ENCODE data around the gene HMGN4. TPM values are rescaled to one million over a fixed set of nuclear protein-coding genes. Genes with fewer than 3 reads are reported as not detected.

HMGN4 gene
- total RNA-seq, 1 donor from 2014 or later: 58.4 TPM

DNA sequence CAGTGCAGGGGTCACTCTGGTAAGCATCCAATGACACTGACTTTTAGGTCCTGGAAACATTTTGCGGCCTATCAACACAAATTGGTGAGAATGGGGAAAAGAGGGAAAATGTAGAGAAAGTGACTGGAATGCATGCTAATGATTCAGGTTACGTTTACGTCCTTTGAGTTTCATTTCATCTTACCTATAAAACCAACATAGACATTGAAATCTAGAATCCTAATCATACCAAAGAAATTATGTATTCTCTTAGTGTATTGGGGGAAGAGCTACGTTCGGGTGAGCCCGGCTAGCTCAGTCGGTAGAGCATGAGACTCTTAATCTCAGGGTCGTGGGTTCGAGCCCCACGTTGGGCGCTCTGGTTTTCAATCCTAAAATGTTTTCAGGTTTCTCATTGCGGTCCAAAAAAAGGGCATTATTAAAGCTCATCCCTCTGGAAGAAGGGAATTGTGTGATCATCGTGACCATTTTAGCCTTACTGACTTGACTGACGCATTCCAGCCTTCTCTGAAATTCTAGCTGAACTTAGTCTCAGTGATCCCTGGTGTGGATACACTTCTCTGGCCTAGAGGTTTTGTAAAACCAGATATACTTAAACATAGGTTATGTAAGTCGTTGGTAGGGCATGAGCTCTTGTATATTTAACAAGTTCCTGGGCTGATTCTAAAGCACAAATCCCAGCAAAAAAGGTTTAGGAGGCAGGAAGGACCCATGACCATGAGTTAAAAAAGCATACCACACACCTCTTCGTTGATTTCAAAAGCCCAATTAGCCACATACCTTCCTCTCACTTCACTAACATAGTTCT, 18.3 kb downstream of the HMGN4 start:
- intact Hi-C loops (cut with DNase I): loop anchor here (10.0 kb wide), 1 partner anchor 1278 kb away; a partner anchor contains a TSS
- no peaks in the 10 kb centered on the region for H3K9me3 ChIP-seq
- H3K36me3 ChIP-seq: no peaks in the 10 kb centered on the region
- H3K27ac ChIP-seq: no peak overlapping the region
- DNase-seq (ENCODE audit: extremely low spot score in 2 of 2): no peak
- H3K4me1 ChIP-seq: peaks cover 7% of the 10 kb centered on the region
- no peak overlapping the region for H3K4me3 ChIP-seq
- TF ChIP-seq POLR2AphosphoS5 (IDR thresholded peaks at IDR 0.05; ENCODE audit: insufficient read depth in 1 of 2, low read depth in 1 of 2): no peak
- TF ChIP-seq, protein P1, sequence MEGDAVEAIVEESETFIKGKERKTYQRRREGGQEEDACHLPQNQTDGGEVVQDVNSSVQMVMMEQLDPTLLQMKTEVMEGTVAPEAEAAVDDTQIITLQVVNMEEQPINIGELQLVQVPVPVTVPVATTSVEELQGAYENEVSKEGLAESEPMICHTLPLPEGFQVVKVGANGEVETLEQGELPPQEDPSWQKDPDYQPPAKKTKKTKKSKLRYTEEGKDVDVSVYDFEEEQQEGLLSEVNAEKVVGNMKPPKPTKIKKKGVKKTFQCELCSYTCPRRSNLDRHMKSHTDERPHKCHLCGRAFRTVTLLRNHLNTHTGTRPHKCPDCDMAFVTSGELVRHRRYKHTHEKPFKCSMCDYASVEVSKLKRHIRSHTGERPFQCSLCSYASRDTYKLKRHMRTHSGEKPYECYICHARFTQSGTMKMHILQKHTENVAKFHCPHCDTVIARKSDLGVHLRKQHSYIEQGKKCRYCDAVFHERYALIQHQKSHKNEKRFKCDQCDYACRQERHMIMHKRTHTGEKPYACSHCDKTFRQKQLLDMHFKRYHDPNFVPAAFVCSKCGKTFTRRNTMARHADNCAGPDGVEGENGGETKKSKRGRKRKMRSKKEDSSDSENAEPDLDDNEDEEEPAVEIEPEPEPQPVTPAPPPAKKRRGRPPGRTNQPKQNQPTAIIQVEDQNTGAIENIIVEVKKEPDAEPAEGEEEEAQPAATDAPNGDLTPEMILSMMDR (IDR thresholded peaks at IDR 0.05): no peak
- no peak for TF ChIP-seq POLR2A (IDR thresholded peaks at IDR 0.05)
- H3K27me3 ChIP-seq: no peaks in the 10 kb centered on the region

DNA sequence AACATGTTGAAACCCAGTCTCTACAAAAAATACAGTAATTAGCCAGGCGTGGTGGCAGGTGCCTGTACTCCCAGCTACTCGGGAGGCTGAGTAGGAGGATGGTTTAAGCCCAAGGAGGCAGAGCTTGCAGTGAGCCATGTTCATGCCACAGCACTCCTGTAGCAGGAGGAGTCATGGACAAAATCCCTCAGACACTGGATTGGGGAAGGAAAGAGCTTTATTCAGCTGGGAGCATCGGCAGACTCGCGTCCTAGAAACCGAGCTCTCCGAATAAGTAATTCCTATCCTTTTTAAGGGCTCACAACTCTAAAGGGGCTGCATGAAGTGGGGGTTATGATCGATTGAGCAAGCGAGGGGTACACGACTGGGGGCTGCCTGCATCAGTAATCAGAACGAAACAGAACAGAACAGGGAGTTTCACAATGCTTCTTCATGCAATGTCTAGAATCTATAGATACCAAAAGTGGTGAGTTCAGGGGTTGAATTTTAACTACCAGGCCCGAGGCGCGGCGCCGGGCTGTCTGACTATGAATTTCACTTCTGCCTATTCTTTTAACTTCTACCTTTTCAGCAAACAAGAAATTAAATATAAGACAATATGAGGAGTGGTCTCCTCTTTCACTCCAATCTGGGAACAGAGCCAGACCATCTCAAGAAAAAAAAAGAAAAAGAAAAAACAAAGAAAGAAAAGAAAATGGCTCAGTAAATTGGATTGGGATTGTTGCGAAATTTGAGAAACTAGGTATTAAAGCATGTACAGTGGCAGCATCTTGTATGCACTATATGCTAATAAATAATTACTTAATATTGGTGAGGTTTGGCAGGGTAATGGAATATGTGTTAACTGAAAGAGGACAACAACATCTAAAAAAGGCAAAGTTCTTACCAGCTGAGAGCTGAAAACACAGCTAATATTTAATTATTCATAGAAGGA, 23.6 kb downstream of the HMGN4 start:
- TF ChIP-seq POLR2AphosphoS5 (IDR thresholded peaks at IDR 0.05; ENCODE audit: insufficient read depth in 1 of 2, low read depth in 1 of 2) (no peak), POLR2A (IDR thresholded peaks at IDR 0.05) (no peak)
- TF ChIP-seq, protein P1 (IDR thresholded peaks at IDR 0.05): no peak
- intact Hi-C loops (cut with DNase I): no loop called here
- H3K9me3 ChIP-seq: no peaks in the 10 kb centered on the region

DNA sequence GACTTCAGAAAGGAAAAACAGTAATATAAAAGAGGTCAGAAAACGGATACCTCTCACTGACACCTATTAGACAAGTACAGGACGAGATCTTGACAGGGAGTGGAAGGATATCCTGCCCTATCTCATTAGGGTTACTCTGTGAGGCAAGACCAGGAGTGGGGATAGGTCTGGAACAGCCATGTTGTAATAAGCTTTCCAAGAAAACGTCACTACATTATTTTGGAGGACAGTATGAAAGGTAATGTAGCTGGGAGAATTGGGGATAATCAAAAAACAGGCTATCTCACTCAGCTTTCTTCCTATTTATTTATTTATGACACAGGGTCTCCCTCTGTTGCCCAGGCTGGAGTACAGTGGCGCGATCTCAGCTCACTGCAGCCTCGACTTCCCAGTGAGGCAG, 25.3 kb downstream of the HMGN4 start:
- no peaks in the 10 kb centered on the region for H3K4me1 ChIP-seq
- no peak for TF ChIP-seq POLR2A (IDR thresholded peaks at IDR 0.05)
- no peak for TF ChIP-seq POLR2AphosphoS5 (IDR thresholded peaks at IDR 0.05; ENCODE audit: insufficient read depth in 1 of 2, low read depth in 1 of 2)
- TF ChIP-seq, protein P1 (IDR thresholded peaks at IDR 0.05): no peak
- no peak overlapping the region for H3K4me3 ChIP-seq
- H3K27me3 ChIP-seq: no peaks in the 10 kb centered on the region
- H3K27ac ChIP-seq: no peak overlapping the region
- H3K36me3 ChIP-seq: no peaks in the 10 kb centered on the region
- H3K9me3 ChIP-seq: no peaks in the 10 kb centered on the region
- intact Hi-C loops (cut with DNase I): no loop called here
- DNase-seq (ENCODE audit: extremely low spot score in 2 of 2): no peak

More for the DNA sequence above, 23.6 kb downstream of the HMGN4 start:
- no peak for DNase-seq (ENCODE audit: extremely low spot score in 2 of 2)
- Histone ChIP-seq H3K27me3 (no peaks in the 10 kb centered on the region), H3K4me1 (no peaks in the 10 kb centered on the region), H3K4me3 (no peak overlapping the region), H3K27ac (no peak overlapping the region), H3K36me3 (no peaks in the 10 kb centered on the region)

DNA sequence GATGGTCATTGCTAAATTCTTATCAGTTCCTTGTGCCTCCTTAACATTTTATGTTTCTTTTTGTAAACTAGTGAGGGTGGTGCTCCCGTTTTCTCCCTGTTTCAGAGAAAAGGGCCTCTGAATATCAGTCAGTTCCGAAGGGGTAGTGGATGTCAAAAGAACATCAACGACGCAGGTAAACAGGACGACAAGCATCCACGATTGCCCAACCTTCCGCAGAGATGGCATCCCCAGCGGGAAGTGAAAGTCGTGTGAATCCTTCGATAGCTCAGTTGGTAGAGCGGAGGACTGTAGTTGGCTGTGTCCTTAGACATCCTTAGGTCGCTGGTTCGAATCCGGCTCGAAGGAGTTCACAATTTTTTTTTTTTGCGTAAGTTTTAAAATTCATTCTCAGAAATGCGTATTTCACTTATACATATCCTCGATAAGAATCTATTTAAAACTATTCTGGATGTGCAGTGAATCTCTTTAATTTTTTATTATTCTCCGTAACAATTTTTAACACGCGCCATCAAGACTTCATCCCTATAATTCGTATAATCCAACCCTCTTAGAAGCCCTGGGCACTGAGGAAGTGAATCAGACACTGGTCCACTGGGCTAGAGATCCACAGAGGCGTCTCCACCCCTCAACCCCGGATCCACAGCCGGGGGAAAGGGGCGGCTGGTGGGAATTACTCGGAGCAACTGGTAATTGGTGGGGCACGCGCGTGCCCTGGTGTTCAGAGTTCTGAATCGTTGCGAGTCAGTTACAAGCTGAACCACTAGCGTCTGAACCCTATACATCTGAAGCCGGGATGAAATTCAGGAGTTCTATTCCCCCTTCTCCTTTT, 30.7 kb downstream of the HMGN4 start:
- no peak for TF ChIP-seq POLR2A (IDR thresholded peaks at IDR 0.05)
- TF ChIP-seq POLR2AphosphoS5 (IDR thresholded peaks at IDR 0.05; ENCODE audit: insufficient read depth in 1 of 2, low read depth in 1 of 2): peak; percentile 17 to 93
- TF ChIP-seq, protein P1 (IDR thresholded peaks at IDR 0.05): no peak
- no peaks in the 10 kb centered on the region for H3K4me1 ChIP-seq
- no peaks in the 10 kb centered on the region for H3K27me3 ChIP-seq
- peak in 1 of 2 donors; percentile 97 for DNase-seq (ENCODE audit: extremely low spot score in 2 of 2)
- no peaks in the 10 kb centered on the region for H3K36me3 ChIP-seq
- intact Hi-C loops (cut with DNase I): no loop called here
- H3K4me3 ChIP-seq: peak overlapping the region; percentile 51 to 52
- peak overlapping the region; percentile 65 for H3K27ac ChIP-seq
- no peaks in the 10 kb centered on the region for H3K9me3 ChIP-seq

Measured in vagina (tissue), 2 donors.